OCI-LY7 (cell line): ENCODE measurements around the gene ID3. TPM values are rescaled to one million over a fixed set of nuclear protein-coding genes. Genes with fewer than 3 reads are reported as not detected.
A peak's percentile ranks its signal among the peaks of the same experiment; 100 is the strongest.

Experiments used
- BruUV-seq: library from RNA; stranded (reverse); fragments of 400-500 nt; replicated peaks from 2 replicates; lab custom pipeline; 2021; lab: Mats Ljungman, UMichigan
- CTCF ChIA-PET: fragments of 300-600 bp; sonication (Branson Sonifier 250); formaldehyde crosslinking; loops from one replicate; lab custom pipeline; 2022; ENCODE audit warnings: antibody characterized with exemption; ENCODE audit not compliant: unreplicated experiment; lab: Charles Lee
- POLR2A ChIA-PET: fragments of 300-600 bp; sonication (Branson Sonifier 250); formaldehyde crosslinking; loops from one replicate; lab custom pipeline; 2022; ENCODE audit warnings: antibody characterized with exemption; lab: Charles Lee
- DNase-seq: peaks from one replicate; pipeline ENCODE4 v3.0.0-alpha.2; 2015; ENCODE audit warnings: low spot score
- H2AFZ ChIP-seq: fragments of 200-600 bp; sonication (generic), shearing (Covaris generic); 2 replicates; pipeline ENCODE4 v1.6.1; 2014; ENCODE audit warnings: mild to moderate bottlenecking, antibody characterized with exemption, low read length, moderate library complexity
- H3K27ac ChIP-seq: fragments of 200-600 bp; sonication (generic); 2 replicates; pipeline ENCODE4 v1.5.1; 2014; ENCODE audit warnings: mixed run types, low read depth, mild to moderate bottlenecking, moderate library complexity, low read length, inconsistent platforms; ENCODE audit not compliant: poor library complexity, severe bottlenecking
- H3K36me3 ChIP-seq: fragments of 200-600 bp; sonication (generic); 2 replicates; pipeline ENCODE4 v1.6.1; 2014; ENCODE audit warnings: mild to moderate bottlenecking, antibody characterized with exemption, low read length, moderate library complexity, mixed read lengths; ENCODE audit not compliant: insufficient read depth
- H3K4me1 ChIP-seq: fragments of 200-600 bp; sonication (generic); 2 replicates; pipeline ENCODE4 v1.5.1; 2014; ENCODE audit warnings: mild to moderate bottlenecking, low read length; ENCODE audit not compliant: insufficient read depth, poor library complexity, severe bottlenecking
- H3K4me2 ChIP-seq: fragments of 200-600 bp; sonication (generic); 2 replicates; pipeline ENCODE4 v1.6.1; 2014; ENCODE audit warnings: mild to moderate bottlenecking, low read length
- H3K4me3 ChIP-seq: fragments of 200-600 bp; sonication (generic); 2 replicates; pipeline ENCODE4 v1.5.1; 2014; ENCODE audit warnings: mild to moderate bottlenecking, low read depth, low read length; ENCODE audit not compliant: poor library complexity, severe bottlenecking
- H3K79me2 ChIP-seq: fragments of 200-600 bp; sonication (generic); 2 replicates; pipeline ENCODE4 v1.6.1; 2016; ENCODE audit warnings: low read depth, mild to moderate bottlenecking, low read length, moderate library complexity, mixed read lengths; ENCODE audit not compliant: insufficient read depth
- H3K9me2 ChIP-seq: fragments of 200-600 bp; sonication (generic); 2 replicates; pipeline ENCODE4 v1.6.1; 2016; ENCODE audit warnings: mild to moderate bottlenecking, low read length, mixed read lengths; ENCODE audit not compliant: insufficient read depth
- H3K9me3 ChIP-seq: fragments of 200-600 bp; sonication (generic); 2 replicates; pipeline ENCODE4 v1.6.1; 2014; ENCODE audit warnings: mild to moderate bottlenecking, mixed run types, low read length, mixed read lengths
- H4K20me1 ChIP-seq: fragments of 200-600 bp; sonication (generic); 2 replicates; pipeline ENCODE4 v1.6.1; 2014; ENCODE audit warnings: mild to moderate bottlenecking, antibody characterized with exemption, low read length, moderate library complexity, mixed read lengths; ENCODE audit not compliant: insufficient read depth
- EZH2phosphoT487 ChIP-seq: fragments of 200-600 bp; sonication (generic); IDR thresholded peaks from 2 replicates; pipeline ENCODE4 v1.6.1; 2018; ENCODE audit warnings: low read depth, borderline replicate concordance, mild to moderate bottlenecking, mixed run types, antibody characterized with exemption, low read length, moderate library complexity, mixed read lengths
- intact Hi-C: fragments of 100-400 bp; cut with micrococcal nuclease; formaldehyde crosslinking; loops from one replicate; pipeline ENCODE4 v1.10.0; 2022; ENCODE audit not compliant: unreplicated experiment
- total RNA-seq, 2 experiments: library from RNA; depleted of rRNA in 1 of 2; stranded (reverse); fragments of >200 nt in 1 of 2; shearing (Covaris generic) in 1 of 2; gene quantifications; 2 replicates each; pipeline ENCODE4 v1.2.3, GENCODE V29; 2014 to 2022
- TF ChIP-seq, protein P1 (sequence below): fragments of 200-600 bp; sonication (generic); conservative IDR thresholded peaks from 2 replicates; pipeline ENCODE4 v1.5.1; 2014; ENCODE audit warnings: mild to moderate bottlenecking, antibody characterized with exemption, low read length, moderate library complexity, mixed read lengths

The ID3 gene
- total RNA-seq, 2 experiments from 2014 or later = 629 to 1,658 TPM

DNA sequence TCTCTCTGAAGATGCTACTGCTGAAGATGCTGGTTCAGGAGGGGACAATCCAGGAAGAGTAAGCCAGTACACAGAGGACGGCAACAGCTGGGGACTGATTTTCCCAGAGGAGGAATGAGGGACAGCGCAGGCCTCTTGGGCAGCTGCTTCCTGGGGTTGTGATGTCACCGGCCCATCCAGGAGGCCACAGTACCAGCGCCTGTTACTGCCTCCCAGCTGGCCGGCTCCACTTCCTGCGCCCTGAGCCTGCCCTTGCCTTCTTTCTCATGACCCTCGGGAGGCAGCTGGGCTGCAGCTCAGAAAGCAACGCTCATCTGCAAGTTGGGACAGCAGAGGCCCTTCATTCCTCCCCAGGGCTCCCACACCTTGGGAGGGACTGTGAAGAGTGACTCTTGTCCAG, 21.9 kb upstream of the ID3 start:
- peak overlapping the region; percentile 46 for H3K4me2 ChIP-seq
- H3K9me3 ChIP-seq = no peaks in the 10 kb centered on the region
- peak overlapping the region; percentile 97 for H3K27ac ChIP-seq
- CTCF ChIA-PET = interaction anchor here (0.8 kb wide), 1 partner anchor 57 kb away, joined by 3 read pairs; no protein-coding TSS in a partner anchor
- H3K36me3 ChIP-seq = no peaks in the 10 kb centered on the region
- POLR2A ChIA-PET = interaction anchor here (0.6 to 12.3 kb wide), 18 partner anchors 10 to 400 kb away, joined by 3 to 261 read pairs (median 6); no protein-coding TSS in a partner anchor
- intact Hi-C loops = no loop called here
- peak overlapping the region; percentile 27 for H3K4me3 ChIP-seq
- peak overlapping the region; percentile 55 for H2AFZ ChIP-seq
- no peaks in the 10 kb centered on the region for H4K20me1 ChIP-seq
- H3K79me2 ChIP-seq = peaks cover 22% of the 10 kb centered on the region; the same call in 1 of the 2 replicates
- DNase-seq = no peak
- TF ChIP-seq, protein P1, sequence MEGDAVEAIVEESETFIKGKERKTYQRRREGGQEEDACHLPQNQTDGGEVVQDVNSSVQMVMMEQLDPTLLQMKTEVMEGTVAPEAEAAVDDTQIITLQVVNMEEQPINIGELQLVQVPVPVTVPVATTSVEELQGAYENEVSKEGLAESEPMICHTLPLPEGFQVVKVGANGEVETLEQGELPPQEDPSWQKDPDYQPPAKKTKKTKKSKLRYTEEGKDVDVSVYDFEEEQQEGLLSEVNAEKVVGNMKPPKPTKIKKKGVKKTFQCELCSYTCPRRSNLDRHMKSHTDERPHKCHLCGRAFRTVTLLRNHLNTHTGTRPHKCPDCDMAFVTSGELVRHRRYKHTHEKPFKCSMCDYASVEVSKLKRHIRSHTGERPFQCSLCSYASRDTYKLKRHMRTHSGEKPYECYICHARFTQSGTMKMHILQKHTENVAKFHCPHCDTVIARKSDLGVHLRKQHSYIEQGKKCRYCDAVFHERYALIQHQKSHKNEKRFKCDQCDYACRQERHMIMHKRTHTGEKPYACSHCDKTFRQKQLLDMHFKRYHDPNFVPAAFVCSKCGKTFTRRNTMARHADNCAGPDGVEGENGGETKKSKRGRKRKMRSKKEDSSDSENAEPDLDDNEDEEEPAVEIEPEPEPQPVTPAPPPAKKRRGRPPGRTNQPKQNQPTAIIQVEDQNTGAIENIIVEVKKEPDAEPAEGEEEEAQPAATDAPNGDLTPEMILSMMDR = no peak
- TF ChIP-seq EZH2phosphoT487 = no peak
- H3K4me1 ChIP-seq = peaks cover 86% of the 10 kb centered on the region
- H3K9me2 ChIP-seq = no peaks in the 10 kb centered on the region
- BruUV-seq = no TSS peak

DNA sequence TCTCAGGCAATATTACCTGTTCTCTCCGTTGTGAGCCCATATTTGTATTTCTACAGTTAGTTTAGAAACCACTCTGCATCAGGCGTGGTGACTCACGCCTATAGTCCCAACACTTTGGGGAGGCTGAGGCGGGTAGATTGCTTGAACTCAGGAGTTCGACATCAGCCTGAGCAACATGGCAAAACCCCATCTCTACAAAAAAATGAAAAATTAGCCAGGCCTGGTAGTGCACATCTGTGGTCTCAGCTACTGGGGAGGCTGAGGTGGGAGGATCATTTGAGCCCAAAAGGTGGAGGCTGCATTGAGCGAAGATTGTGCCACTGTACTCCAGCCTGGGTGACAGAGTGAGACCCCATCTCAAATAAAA, 19.7 kb upstream of the ID3 start:
- peak overlapping the region; percentile 97 for H3K27ac ChIP-seq
- POLR2A ChIA-PET = interaction anchor here (1.0 to 12.3 kb wide), 5 partner anchors 12 to 48 kb away, joined by 5 to 261 read pairs (median 54); partner anchors contain the start of gene ID3
- H3K36me3 ChIP-seq = no peaks in the 10 kb centered on the region
- no peak for DNase-seq
- CTCF ChIA-PET = no interaction called here
- H3K9me2 ChIP-seq = no peaks in the 10 kb centered on the region
- H3K79me2 ChIP-seq = peaks cover 30% of the 10 kb centered on the region; the same call in 1 of the 2 replicates
- H3K4me1 ChIP-seq = peaks cover 97% of the 10 kb centered on the region
- H3K4me3 ChIP-seq = peak overlapping the region; percentile 69
- peak overlapping the region; percentile 95 for H3K4me2 ChIP-seq
- intact Hi-C loops = no loop called here
- no TSS peak for BruUV-seq
- no peak overlapping the region for H2AFZ ChIP-seq
- no peaks in the 10 kb centered on the region for H3K9me3 ChIP-seq
- no peaks in the 10 kb centered on the region for H4K20me1 ChIP-seq
- TF ChIP-seq, protein P1 = no peak
- TF ChIP-seq EZH2phosphoT487 = no peak
